Measurements from ENCODE around the gene PLSCR1.
"Not testable (repeated sequence)": the region's sequence is repeated elsewhere in the genome, so short reads cannot be mapped to it uniquely, and the experiment has no call there.

The PLSCR1 gene

GRCh38 chr3:146511402-146512134, 32.8 kb downstream of the PLSCR1 start:
- no peak for DNase-seq

GRCh38 chr3:146507331-146508120, 36.9 kb downstream of the PLSCR1 start:
- no peak for DNase-seq

GRCh38 chr3:146505516-146505915, 38.9 kb downstream of the PLSCR1 start:
- no peak for DNase-seq

- DNase-seq, result no peak
Observed at GRCh38 chr3:146504498-146505197, 39.8 kb downstream of the PLSCR1 start.

- DNase-seq, result no peak
Observed at GRCh38 chr3:146503461-146504202, 40.8 kb downstream of the PLSCR1 start.

GRCh38 chr3:146502887-146503460, 41.4 kb downstream of the PLSCR1 start:
- no peak for DNase-seq

- DNase-seq, result no peak
Observed at GRCh38 chr3:146501752-146502151, 42.7 kb downstream of the PLSCR1 start.

GRCh38 chr3:146499701-146500100, 44.7 kb downstream of the PLSCR1 start:
- DNase-seq, result no peak

- DNase-seq, result peak; percentile 62
Observed at GRCh38 chr3:146498002-146498736, 46.2 kb downstream of the PLSCR1 start.

- DNase-seq, result not testable (repeated sequence)
Observed at GRCh38 chr3:146497145-146497843, 47.1 kb downstream of the PLSCR1 start.

GRCh38 chr3:146496726-146497125, 47.7 kb downstream of the PLSCR1 start:
- no peak for DNase-seq

- no peak for DNase-seq
Observed at GRCh38 chr3:146496251-146496650, 48.2 kb downstream of the PLSCR1 start.

- no peak for DNase-seq
Observed at GRCh38 chr3:146493761-146494160, 50.6 kb downstream of the PLSCR1 start.

GRCh38 chr3:146493221-146493620, 51.2 kb downstream of the PLSCR1 start:
- no peak for DNase-seq

- DNase-seq, result no peak
Observed at GRCh38 chr3:146491303-146491702, 53.1 kb downstream of the PLSCR1 start.

- no peak for DNase-seq
Observed at GRCh38 chr3:146485297-146485696, 59.1 kb downstream of the PLSCR1 start.

GRCh38 chr3:146476094-146476740, 68.2 kb downstream of the PLSCR1 start:
- DNase-seq, result no peak

GRCh38 chr3:146474976-146475375, 69.4 kb downstream of the PLSCR1 start:
- DNase-seq, result not testable (repeated sequence)

GRCh38 chr3:146473726-146474125, 70.7 kb downstream of the PLSCR1 start:
- no peak for DNase-seq

GRCh38 chr3:146472611-146473010, 71.8 kb downstream of the PLSCR1 start:
- no peak for DNase-seq

GRCh38 chr3:146471012-146471411, 73.4 kb downstream of the PLSCR1 start:
- no peak for DNase-seq

Measured in activated CD8-positive, alpha-beta memory T cell treated with anti-CD3 and anti-CD28 coated beads for 24 hours (primary cell).